GM23338 (cell line): ENCODE results near the gene INSL3. TPM values are rescaled to one million over a fixed set of nuclear protein-coding genes. Genes with fewer than 3 reads are reported as not detected.

Experiments used
- ATAC-seq: fragments of 200-7000 bp; cut with Tn5 transposase; 3 replicates; pipeline ENCODE4 v1.9.1; 2020
- DNase-seq: peaks from one replicate; pipeline ENCODE4 v3.0.0-alpha.2; 2015; ENCODE audit warnings: low spot score
- H2AFZ ChIP-seq: fragments of 200-600 bp; sonication (generic); 2 replicates; pipeline ENCODE4 v1.8.0; 2016; ENCODE audit warnings: antibody characterized with exemption, mild to moderate bottlenecking, moderate library complexity
- H3F3A ChIP-seq: fragments of 200-600 bp; sonication (generic); replicated peaks from 2 replicates; pipeline ENCODE4 v1.8.0; 2017; ENCODE audit warnings: antibody characterized with exemption, mixed run types, low read depth
- H3K27ac ChIP-seq: fragments of 200-600 bp; sonication (generic); 2 replicates; pipeline ENCODE4 v1.6.1; 2016; ENCODE audit warnings: low read depth
- H3K27me3 ChIP-seq: fragments of 200-600 bp; sonication (generic); 2 replicates; pipeline ENCODE4 v1.8.0; 2016; ENCODE audit warnings: mild to moderate bottlenecking, mixed run types, moderate library complexity; ENCODE audit not compliant: insufficient read depth
- H3K36me3 ChIP-seq: fragments of 200-600 bp; sonication (generic); 2 replicates; pipeline ENCODE4 v1.8.0; 2016; ENCODE audit warnings: mild to moderate bottlenecking; ENCODE audit not compliant: insufficient read depth
- H3K4me1 ChIP-seq: fragments of 200-600 bp; sonication (generic); 2 replicates; pipeline ENCODE4 v1.8.0; 2016; ENCODE audit warnings: mild to moderate bottlenecking, moderate library complexity; ENCODE audit not compliant: insufficient read depth
- H3K4me2 ChIP-seq: fragments of 200-600 bp; sonication (generic); 2 replicates; pipeline ENCODE4 v1.7.1; 2017; ENCODE audit warnings: mixed run types
- H3K4me3 ChIP-seq: fragments of 200-600 bp; sonication (generic); 2 replicates; pipeline ENCODE4 v1.6.1; 2016; ENCODE audit warnings: mixed run types
- H3K79me2 ChIP-seq: fragments of 200-600 bp; sonication (generic); replicated peaks from 2 replicates; pipeline ENCODE4 v1.8.0; 2017; ENCODE audit warnings: mild to moderate bottlenecking; ENCODE audit not compliant: insufficient read depth
- H3K9me2 ChIP-seq: fragments of 200-600 bp; sonication (generic); 2 replicates; pipeline ENCODE4 v1.8.0; 2017; ENCODE audit not compliant: insufficient read depth
- H4K20me1 ChIP-seq: fragments of 200-600 bp; sonication (generic); replicated peaks from 2 replicates; pipeline ENCODE4 v1.8.0; 2017; ENCODE audit warnings: mild to moderate bottlenecking; ENCODE audit not compliant: insufficient read depth
- H3K27ac Mint-ChIP-seq: 2 replicates; pipeline ENCODE4 v1.8.0; 2020; ENCODE audit warnings: inconsistent platforms, mild to moderate bottlenecking, moderate library complexity, mixed read lengths
- H3K27me3 Mint-ChIP-seq: 3 replicates; pipeline ENCODE4 v1.8.0; 2022; ENCODE audit warnings: low read depth, mild to moderate bottlenecking, moderate library complexity, mixed read lengths, inconsistent platforms; ENCODE audit not compliant: insufficient read depth, poor library complexity
- H3K36me3 Mint-ChIP-seq: 3 replicates; pipeline ENCODE4 v1.8.0; 2021; ENCODE audit warnings: low read depth, mild to moderate bottlenecking, inconsistent platforms, moderate library complexity, mixed read lengths
- H3K4me1 Mint-ChIP-seq: 3 replicates; pipeline ENCODE4 v1.8.0; 2020; ENCODE audit warnings: mild to moderate bottlenecking, inconsistent platforms, mixed read lengths
- H3K4me3 Mint-ChIP-seq: 3 replicates; pipeline ENCODE4 v1.8.0; 2021; ENCODE audit warnings: moderate library complexity, mild to moderate bottlenecking, inconsistent platforms, mixed read lengths
- H3K9me3 Mint-ChIP-seq: 3 replicates; pipeline ENCODE4 v1.8.0; 2020; ENCODE audit warnings: moderate library complexity, mild to moderate bottlenecking, inconsistent platforms, mixed read lengths
- CREB1 ChIP-seq: fragments of 250-450 bp; sonication (Bioruptor Pico); IDR thresholded peaks from 2 replicates; pipeline ENCODE4 v1.5.0; 2020; ENCODE audit warnings: low read depth, mild to moderate bottlenecking, moderate library complexity
- CTCF ChIP-seq, 2 experiments: fragments of 200-600 bp in 1 of 2; sonication (generic) in 1 of 2; conservative IDR thresholded peaks; 2 replicates each; pipeline versions ENCODE4 v1.5.1 to v1.6.1; 2016 to 2017; ENCODE audit warnings: antibody characterized with exemption in 2 of 2, low read depth in 2 of 2, mild to moderate bottlenecking in 2 of 2, moderate library complexity in 1 of 2
- ETS1 ChIP-seq: IDR thresholded peaks from 2 replicates; pipeline ENCODE4 v1.6.1; 2016; ENCODE audit warnings: antibody characterized with exemption
- EZH2 ChIP-seq: fragments of 200-600 bp; sonication (generic); IDR thresholded peaks from one replicate; pipeline ENCODE4 v1.8.0; 2017; ENCODE audit warnings: antibody characterized with exemption, mild to moderate bottlenecking, low read depth; ENCODE audit not compliant: unreplicated experiment
- JUNB ChIP-seq: IDR thresholded peaks from one replicate; pipeline ENCODE4 v1.6.1; 2016; ENCODE audit warnings: antibody characterized with exemption; ENCODE audit not compliant: unreplicated experiment
- NANOG ChIP-seq: IDR thresholded peaks from 2 replicates; pipeline ENCODE4 v1.6.1; 2016; ENCODE audit warnings: antibody characterized with exemption, borderline replicate concordance
- POLR2AphosphoS5 ChIP-seq: IDR thresholded peaks from 2 replicates; pipeline ENCODE4 v1.6.1; 2016; ENCODE audit warnings: antibody characterized with exemption, low read depth
- REST ChIP-seq: IDR thresholded peaks from one replicate; pipeline ENCODE4 v1.6.1; 2018; ENCODE audit warnings: antibody characterized with exemption; ENCODE audit not compliant: unreplicated experiment
- STAT1 ChIP-seq: IDR thresholded peaks from one replicate; pipeline ENCODE4 v1.6.1; 2016; ENCODE audit warnings: antibody characterized with exemption; ENCODE audit not compliant: unreplicated experiment
- ZNF331 ChIP-seq: fragments of 250-450 bp; sonication (Bioruptor Pico); IDR thresholded peaks from 2 replicates; pipeline ENCODE4 v1.5.0; 2020; ENCODE audit warnings: low read depth, mild to moderate bottlenecking, moderate library complexity
- polyA plus RNA-seq: library from polyadenylated mRNA; unstranded; fragments of >200 nt; fragmentation: Nextera tagmentation; extraction: Ambion mirVana; gene quantifications from 2 replicates; pipeline ENCODE4 v1.2.1, GENCODE V29; 2016
- total RNA-seq: library from RNA; depleted of rRNA; stranded (reverse); fragments of >200 nt; shearing (Covaris generic); gene quantifications from 2 replicates; pipeline ENCODE4 v1.2.3, GENCODE V29; 2014

INSL3 gene
- total and polyA plus RNA-seq, 2 experiments from 2014 or later = 0.76 TPM; not detected in 1

- Mint-ChIP-seq H3K4me1 (peaks cover 8% of the 10 kb centered on the region), H3K4me3 (no peak overlapping the region), H3K27ac (no peak overlapping the region), H3K36me3 (no peaks in the 10 kb centered on the region), H3K27me3 (peaks cover 37% of the 10 kb centered on the region), H3K9me3 (no peaks in the 10 kb centered on the region; the same call in 2 of the 3 replicates)
- H3K36me3 ChIP-seq = no peaks in the 10 kb centered on the region
- H3K4me1 ChIP-seq = peaks cover 6% of the 10 kb centered on the region; the same call in 1 of the 2 replicates
- no peaks in the 10 kb centered on the region for H3K9me2 ChIP-seq
- TF ChIP-seq ZNF331 (no peak), STAT1 (no peak), ETS1 (no peak), NANOG (no peak)
- no peak overlapping the region for H3K4me2 ChIP-seq
- DNase-seq (no peak), ATAC-seq (no peak)
- H2AFZ ChIP-seq = no peak overlapping the region
- H4K20me1 ChIP-seq = no peaks in the 10 kb centered on the region
- H3K27ac ChIP-seq = no peak overlapping the region
- no peak overlapping the region for H3K4me3 ChIP-seq
- H3K79me2 ChIP-seq = no peaks in the 10 kb centered on the region
- H3K27me3 ChIP-seq = peaks cover 18% of the 10 kb centered on the region; the same call in 1 of the 2 replicates
- 0 out of 2 replicates have a peak, but pooled peaks cover 3% of the 10 kb centered on the region for H3F3A ChIP-seq
Measured at GRCh38 chr19:17843908-17844490, 22.7 kb upstream of the INSL3 start.

- ATAC-seq (no peak), DNase-seq (no peak)
- H3K4me3 ChIP-seq = no peak overlapping the region
- H3K79me2 ChIP-seq = no peaks in the 10 kb centered on the region
- peaks cover 5% of the 10 kb centered on the region; the same call in 1 of the 2 replicates for H3K4me1 ChIP-seq
- 0 out of 2 replicates have a peak, but pooled peaks cover 3% of the 10 kb centered on the region for H3F3A ChIP-seq
- H3K27ac ChIP-seq = no peak overlapping the region
- H2AFZ ChIP-seq = no peak overlapping the region
- peak overlapping the region; percentile 93; the same call in 1 of the 2 replicates for H3K4me2 ChIP-seq
- no peaks in the 10 kb centered on the region for H3K36me3 ChIP-seq
- Mint-ChIP-seq H3K27me3 (peaks cover 36% of the 10 kb centered on the region), H3K4me3 (no peak overlapping the region), H3K9me3 (no peaks in the 10 kb centered on the region; the same call in 2 of the 3 replicates), H3K27ac (no peak overlapping the region), H3K4me1 (peaks cover 7% of the 10 kb centered on the region), H3K36me3 (no peaks in the 10 kb centered on the region)
- peaks cover 16% of the 10 kb centered on the region; the same call in 1 of the 2 replicates for H3K27me3 ChIP-seq
- H4K20me1 ChIP-seq = no peaks in the 10 kb centered on the region
- no peaks in the 10 kb centered on the region for H3K9me2 ChIP-seq
- TF ChIP-seq EZH2 (no peak), CREB1 (CRISPR knock-in tag) (no peak), POLR2AphosphoS5 (no peak), STAT1 (no peak), REST (no peak), ZNF331 (no peak), CTCF (conservative IDR thresholded peaks at IDR 0.05; ENCODE audit: low read depth in 2 of 2) (no peak), NANOG (no peak), JUNB (no peak)
Measured at GRCh38 chr19:17843292-17843827, 22.0 kb upstream of the INSL3 start.
